ENCODE data around the gene JAZF1.

- TF ChIP-seq CTCF (IDR thresholded peaks at IDR 0.05) (no peak), POLR2A (IDR thresholded peaks at IDR 0.05) (no peak)
Measured at GRCh38 chr7:28190077-28190710, 9.6 kb upstream of the JAZF1 start.
